Brain pericyte (primary cell): ENCODE measurements around the gene REPIN1.

ENCODE experiments used
- DNase-seq: peaks from one replicate; pipeline ENCODE4 v3.0.0-alpha.2; 2012; ENCODE audit warnings: low read depth, low spot score

The REPIN1 gene

DNA sequence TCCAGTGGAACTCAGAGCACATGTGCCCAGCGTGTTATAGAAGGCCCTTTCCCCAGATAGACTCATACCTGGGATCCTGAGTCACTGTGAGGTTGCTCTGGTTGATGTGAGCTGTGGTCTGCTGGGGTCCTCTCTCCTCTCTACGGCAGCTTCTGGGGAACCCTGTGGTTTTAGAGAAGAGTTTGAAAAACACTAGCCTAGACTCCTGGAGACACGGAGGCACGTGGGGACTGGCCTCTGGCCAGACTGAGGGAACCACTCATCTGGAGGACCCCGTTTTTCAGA lies 20.9 kb downstream of the REPIN1 start:
- no peak for DNase-seq

- no peak for DNase-seq
Observed at GRCh38 chr7:150390205-150390604, 21.6 kb downstream of the REPIN1 start.

GRCh38 chr7:150393325-150393724 lies 24.7 kb downstream of the REPIN1 start:
- DNase-seq: no peak

DNA sequence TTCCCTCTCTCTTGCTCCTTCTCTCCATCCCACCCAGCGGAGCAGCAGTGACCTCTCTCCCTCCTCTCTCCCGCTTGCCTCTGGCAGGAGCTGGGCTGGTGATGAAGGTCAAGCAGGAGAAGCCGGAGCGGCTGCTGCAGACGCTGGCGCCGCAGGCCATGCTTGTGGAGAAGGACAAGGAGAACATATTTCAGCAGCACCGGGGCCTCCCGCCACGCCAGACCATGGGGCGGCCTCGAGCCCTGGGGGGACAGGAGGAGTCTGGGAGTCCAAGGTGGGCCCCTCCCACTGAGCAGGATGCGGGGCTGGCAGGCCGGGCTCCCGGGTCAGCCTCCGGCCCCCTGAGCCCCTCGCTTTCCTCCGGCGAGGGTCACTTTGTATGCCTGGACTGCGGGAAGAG lies 27.8 kb downstream of the REPIN1 start:
- no peak for DNase-seq

- no peak for DNase-seq
Observed at GRCh38 chr7:150396851-150397260, 28.2 kb downstream of the REPIN1 start.

GRCh38 chr7:150397346-150398107 lies 28.9 kb downstream of the REPIN1 start:
- DNase-seq: no peak

DNA sequence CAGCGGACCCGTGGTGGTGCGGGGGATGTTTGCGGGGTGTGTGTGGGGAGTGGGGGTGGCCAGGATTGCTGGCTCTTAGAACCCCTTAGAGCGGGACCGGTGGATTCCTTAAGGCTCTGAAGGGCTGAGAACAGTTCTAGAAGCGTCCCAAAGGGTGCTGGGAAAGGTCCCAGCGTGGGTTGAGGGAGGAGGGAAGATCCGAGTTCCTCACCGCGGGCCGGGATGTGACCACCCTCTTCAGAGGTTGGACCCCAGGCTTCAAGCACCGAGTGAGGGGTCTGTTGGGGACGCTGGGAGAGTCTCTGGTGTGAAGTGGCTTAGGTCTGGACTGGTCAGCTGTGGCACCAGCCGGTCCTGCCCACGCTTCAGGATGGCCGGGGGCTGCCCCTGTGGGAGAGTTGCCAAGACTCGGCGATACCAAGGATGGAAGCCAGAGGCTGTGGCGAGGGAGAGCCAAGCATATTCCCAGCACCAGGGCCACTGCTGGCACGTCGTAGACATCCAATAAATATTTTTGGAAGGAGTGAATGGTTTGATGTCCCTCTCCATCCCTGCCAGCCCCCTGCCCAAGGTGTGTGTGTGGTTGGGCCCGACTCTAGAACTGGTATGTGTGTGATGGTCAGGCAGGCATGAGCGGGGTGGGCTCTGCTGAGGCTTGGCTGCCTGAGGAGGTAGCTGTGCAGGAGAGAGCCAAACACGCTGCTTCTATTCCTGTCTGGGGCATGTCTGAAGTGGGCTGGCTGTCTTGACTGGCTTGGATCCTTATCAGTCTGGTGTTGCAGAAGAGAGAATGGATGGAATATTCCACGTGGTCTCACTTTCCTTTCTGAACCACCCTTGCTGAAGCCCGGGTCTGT lies 29.7 kb downstream of the REPIN1 start:
- no peak for DNase-seq

DNA sequence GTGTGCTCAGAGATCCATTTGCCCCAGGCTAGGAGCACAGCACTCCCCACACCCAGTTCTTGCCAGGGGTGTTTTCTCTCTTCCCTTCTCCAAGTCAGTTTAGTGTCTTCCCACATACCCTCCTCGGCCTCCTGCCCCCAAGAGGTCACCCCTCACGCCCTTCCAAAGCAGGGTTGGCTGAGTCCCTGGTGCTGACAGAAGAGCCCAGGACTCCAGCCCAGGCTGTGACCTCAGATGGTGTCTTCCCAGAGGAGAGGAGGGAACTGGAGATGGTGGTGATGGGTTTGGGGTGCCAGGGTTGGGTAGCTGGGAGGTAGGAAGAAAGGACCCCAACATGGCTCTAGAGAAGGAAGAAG lies 30.3 kb downstream of the REPIN1 start:
- DNase-seq: no peak

GRCh38 chr7:150399421-150400007 lies 30.9 kb downstream of the REPIN1 start:
- DNase-seq: no peak

GRCh38 chr7:150400008-150400787 lies 31.6 kb downstream of the REPIN1 start:
- DNase-seq: no peak

DNA sequence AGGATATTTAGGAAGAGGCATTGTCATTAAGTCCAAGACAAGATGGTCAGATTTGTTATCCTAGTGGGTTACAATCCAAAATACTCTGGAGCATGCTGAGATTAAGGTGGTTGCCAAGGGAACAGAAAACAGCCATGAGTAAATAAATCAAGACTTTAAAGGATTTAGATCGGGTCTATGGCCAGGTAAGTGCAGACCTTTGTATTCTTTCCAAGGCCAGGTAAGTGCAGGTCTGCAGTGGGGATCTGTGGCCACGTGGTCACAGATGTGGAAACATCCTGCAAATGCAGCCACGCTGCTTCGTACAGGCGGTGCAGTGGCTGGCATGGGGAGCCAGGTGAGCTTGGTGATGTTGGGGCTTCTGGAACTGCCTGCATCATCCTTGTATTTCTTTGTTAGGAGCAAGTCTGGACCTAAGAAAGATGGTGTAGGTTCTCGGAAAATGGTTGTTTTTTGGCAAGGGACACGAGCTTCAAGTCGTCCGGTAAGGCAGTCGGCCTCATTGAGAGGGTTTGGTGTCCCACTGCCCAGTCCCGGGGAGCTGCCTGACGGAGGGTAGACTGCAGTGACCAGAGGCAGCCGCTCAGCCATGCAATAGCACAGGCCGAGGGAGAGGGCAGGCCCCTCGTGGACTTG lies 32.3 kb downstream of the REPIN1 start:
- DNase-seq: no peak

- DNase-seq: no peak
Observed at GRCh38 chr7:150401424-150401790, 32.8 kb downstream of the REPIN1 start.

DNA sequence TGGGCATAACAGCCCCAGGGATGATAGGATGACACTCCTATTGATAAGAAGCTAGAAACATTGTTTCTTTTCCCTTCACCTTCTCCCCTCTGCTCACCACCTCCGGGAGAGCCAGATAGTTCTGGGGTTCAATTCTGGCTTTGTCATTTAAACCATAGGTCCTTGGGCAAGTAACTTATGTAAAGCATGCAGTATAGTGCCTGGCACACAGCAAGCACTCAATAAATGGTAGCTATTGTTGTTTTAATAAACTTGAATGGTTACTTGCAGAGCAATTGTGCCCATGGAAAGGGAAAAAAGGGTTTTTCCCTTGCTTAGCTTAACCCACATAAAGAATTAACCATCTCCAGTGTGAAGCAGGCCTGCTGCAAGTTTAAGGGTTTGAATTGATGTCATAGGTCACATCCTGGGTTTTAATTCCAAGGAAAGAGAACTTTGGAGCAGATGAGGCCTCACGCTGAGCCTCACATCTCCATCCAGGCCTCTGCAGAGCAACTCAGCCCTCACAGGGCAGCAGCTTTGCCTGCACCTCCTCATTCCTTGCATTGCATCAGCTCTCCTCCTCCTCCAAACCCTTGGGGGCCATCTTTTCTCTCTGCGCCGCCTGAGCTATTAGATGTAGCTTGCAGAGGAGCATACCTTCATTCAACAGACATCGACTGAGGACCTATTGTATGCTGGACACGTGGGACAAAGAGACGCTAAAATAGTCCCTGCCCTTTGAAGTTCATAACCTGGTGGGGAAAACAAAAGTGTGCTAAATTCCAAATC lies 33.4 kb downstream of the REPIN1 start:
- DNase-seq: no peak

GRCh38 chr7:150402671-150403321 lies 34.2 kb downstream of the REPIN1 start:
- DNase-seq: no peak

DNA sequence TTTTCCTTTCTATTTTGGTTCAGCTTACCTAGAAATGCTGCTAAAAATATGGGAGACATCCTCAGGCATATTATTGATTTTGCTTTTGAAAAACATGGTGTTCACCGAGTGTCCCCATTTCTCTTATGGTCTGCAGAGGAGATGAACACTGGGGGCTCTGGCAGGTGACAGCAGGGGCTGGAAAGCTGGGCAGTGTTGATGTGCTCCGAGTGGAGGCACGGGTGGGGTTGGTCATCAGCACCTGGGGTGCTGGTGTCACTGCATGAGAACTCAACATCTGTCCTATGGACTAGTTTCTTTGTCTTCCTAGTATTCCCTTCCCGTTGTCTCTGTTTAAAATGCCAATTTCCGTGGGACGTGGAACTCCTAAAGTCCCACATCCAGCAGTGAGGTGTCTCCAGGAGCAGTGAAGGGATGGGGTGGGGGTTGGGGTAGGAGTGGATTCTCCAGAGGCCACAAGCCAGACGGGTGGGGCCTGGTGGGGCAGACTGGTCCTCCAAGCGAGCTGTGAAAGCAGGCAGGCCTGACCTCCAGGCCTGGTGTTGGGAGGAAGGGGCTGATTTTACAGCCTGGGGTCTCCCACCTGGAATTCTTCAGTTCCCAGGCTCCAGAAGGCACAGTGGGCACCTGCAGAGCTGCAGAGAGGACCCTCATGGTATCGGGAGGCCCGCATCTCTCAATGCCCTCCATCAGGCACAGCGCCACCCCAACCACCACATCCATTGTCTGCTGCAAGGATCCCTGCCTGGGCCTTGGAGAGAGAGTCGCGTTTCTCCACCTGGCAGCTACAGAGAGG lies 35.0 kb downstream of the REPIN1 start:
- DNase-seq: no peak

DNA sequence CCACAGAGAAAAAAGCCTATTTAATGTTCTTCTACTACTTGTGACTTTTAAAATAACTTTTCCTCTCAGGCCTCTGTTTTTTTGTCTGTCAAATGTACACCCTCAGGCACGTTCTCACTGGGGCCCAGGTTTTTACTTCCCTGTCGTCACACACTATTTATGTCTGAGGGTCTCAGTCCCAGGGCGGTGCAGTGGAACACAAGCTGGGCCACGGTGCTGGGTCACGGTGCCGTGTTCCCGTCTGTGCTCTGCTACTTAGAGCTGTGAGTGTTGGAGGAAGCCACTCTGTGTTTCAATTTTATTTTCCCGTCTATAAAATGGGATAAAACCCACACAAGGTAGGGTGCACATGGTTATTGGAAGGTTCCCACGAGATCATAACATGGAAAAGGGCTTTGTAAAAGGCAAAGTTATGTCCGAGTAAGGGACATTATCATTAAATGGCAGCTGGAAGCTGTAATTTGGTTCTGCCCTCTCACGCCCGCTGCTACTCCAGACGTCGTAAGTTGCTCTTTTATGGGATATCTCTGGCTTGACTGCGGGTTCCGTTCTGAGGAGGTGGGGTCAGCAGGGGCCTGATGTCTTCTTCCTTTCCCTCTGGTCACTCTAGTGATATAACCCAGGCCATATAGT lies 35.7 kb downstream of the REPIN1 start:
- DNase-seq: no peak

DNA sequence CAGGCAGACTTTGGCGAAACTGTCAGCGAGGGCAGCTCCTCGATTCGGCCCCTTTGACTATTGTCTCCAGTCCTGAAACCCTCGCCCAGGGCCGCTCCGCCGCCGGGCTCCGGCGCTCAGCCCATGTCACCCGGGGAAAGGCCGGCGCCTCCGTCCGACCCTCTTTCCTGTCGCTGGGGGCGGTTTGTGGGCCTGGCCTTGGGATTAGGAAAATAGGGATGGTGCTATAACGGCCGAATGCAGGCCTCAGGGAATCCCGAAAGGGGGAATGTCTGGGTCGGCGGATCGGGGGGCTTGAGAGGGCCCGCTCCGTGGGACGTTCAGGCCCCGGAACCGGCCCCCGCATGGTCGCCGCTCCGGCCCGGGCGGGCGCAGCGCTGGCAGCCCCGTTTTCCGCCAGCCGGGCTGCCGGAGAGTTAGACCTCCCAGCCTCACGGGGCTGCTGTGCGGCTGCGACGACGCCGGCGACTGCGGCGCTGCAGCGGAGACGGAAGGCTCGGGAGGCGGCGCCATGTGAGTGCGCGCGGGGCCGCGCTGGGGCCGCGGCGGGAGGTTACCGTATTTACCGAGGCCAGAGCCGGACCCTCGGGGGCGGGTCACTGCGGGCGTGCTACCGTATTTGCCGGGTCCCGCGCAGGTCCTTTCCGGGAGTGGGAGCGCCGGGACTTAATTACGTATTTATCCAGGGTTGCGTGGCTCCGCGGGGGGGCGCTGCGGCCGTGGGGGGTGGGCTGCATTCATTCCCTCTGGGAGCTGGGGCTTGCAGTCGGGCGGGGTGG lies 36.4 kb downstream of the REPIN1 start:
- peak; percentile 50 for DNase-seq

- no peak for DNase-seq
Observed at GRCh38 chr7:150405584-150406311, 37.1 kb downstream of the REPIN1 start.
